Measurements from ENCODE around the gene PCGF1.

DNA sequence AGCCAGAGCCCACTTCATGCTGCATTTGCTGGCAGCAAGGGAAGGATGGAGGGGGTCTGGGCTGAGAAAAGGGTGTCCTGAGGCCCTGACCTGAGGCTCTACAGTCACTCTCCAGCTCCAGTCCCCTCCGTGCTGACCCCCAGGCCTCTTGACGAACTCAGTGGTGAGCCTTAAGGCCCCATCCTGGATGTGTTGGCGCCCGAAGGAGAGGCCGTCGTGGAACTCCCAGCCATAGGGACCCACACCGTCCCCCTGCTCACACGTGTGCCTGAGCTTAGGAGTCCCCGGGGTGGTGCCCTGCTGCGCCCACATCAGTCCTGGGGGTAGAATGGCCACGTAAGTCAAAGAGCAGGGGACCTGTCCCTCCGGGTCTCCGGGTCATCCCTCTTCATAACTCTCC is 43.1 kb downstream of the PCGF1 start:
- TF ChIP-seq, protein P1, sequence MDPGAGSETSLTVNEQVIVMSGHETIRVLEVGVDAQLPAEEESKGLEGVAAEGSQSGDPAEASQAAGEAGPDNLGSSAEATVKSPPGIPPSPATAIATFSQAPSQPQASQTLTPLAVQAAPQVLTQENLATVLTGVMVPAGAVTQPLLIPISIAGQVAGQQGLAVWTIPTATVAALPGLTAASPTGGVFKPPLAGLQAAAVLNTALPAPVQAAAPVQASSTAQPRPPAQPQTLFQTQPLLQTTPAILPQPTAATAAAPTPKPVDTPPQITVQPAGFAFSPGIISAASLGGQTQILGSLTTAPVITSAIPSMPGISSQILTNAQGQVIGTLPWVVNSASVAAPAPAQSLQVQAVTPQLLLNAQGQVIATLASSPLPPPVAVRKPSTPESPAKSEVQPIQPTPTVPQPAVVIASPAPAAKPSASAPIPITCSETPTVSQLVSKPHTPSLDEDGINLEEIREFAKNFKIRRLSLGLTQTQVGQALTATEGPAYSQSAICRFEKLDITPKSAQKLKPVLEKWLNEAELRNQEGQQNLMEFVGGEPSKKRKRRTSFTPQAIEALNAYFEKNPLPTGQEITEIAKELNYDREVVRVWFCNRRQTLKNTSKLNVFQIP (CRISPR knock-in tag; IDR thresholded peaks at IDR 0.05; ENCODE audit: borderline replicate concordance, low read depth), result no peak
- TF ChIP-seq ZNF70 (CRISPR knock-in tag; IDR thresholded peaks at IDR 0.05) (no peak), CSDC2 (CRISPR knock-in tag; IDR thresholded peaks at IDR 0.05) (no peak)

Data from SK-N-SH treated with all-trans-retinoic acid at 6 μM for 48 hours (cell line).